DND-41 (cell line): Measurements from ENCODE around the gene RGS13.

Source experiments
- EZH2 ChIP-seq: IDR thresholded peaks from 3 replicates; pipeline ENCODE4 v1.6.1; 2012; ENCODE audit warnings: borderline replicate concordance, low read depth, mild to moderate bottlenecking, moderate library complexity, low read length, inconsistent platforms; ENCODE audit not compliant: severe bottlenecking
- TF ChIP-seq, protein P1 (sequence below): IDR thresholded peaks from 2 replicates; pipeline ENCODE4 v1.5.1; 2012; ENCODE audit warnings: borderline replicate concordance, low read length, moderate library complexity, mild to moderate bottlenecking; ENCODE audit not compliant: poor library complexity, severe bottlenecking; ENCODE audit errors: extremely low read depth

DNA sequence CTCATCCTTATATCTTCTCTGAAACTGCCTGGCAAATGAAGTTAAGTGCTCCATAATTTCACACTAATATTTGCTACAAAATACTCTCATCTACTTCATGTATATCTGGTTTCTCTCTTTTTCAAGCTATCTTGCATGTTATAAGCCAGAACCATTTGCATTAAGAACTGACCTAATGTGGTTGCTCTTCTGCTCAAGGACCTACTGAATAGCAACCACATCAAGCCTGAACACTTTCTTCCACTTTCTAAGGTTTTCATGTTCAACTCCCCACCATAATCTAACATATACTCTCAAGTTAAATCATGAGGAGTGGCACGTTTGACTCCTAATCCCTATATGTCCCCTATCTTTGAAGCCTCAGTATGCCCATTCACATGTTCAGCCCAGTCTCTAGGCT is 33.2 kb upstream of the RGS13 start:
- TF ChIP-seq, protein P1, sequence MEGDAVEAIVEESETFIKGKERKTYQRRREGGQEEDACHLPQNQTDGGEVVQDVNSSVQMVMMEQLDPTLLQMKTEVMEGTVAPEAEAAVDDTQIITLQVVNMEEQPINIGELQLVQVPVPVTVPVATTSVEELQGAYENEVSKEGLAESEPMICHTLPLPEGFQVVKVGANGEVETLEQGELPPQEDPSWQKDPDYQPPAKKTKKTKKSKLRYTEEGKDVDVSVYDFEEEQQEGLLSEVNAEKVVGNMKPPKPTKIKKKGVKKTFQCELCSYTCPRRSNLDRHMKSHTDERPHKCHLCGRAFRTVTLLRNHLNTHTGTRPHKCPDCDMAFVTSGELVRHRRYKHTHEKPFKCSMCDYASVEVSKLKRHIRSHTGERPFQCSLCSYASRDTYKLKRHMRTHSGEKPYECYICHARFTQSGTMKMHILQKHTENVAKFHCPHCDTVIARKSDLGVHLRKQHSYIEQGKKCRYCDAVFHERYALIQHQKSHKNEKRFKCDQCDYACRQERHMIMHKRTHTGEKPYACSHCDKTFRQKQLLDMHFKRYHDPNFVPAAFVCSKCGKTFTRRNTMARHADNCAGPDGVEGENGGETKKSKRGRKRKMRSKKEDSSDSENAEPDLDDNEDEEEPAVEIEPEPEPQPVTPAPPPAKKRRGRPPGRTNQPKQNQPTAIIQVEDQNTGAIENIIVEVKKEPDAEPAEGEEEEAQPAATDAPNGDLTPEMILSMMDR: no peak
- TF ChIP-seq EZH2: no peak
